Kidney (tissue), 14 donors: ENCODE results near the gene NINJ2. TPM values are rescaled to one million over a fixed set of nuclear protein-coding genes. Genes with fewer than 3 reads are reported as not detected.

ENCODE experiments used
- DNase-seq, 5 donors: peaks; one replicate each; pipeline ENCODE4 v3.0.0-alpha.2; 2013 to 2020
- FAIRE-seq: peaks from 2 replicates; lab custom pipeline; 2012; peaks lifted over from hg19 to GRCh38; lab: Jason Lieb, UNC
- H3K27ac ChIP-seq, 2 donors: one replicate each; pipeline ENCODE4 v1.7.0; 2013; ENCODE audit warnings: low read depth in 2 of 2, low read length in 2 of 2, inconsistent platforms in 1 of 2
- H3K27me3 ChIP-seq: one replicate; pipeline ENCODE4 v1.7.1; 2013; ENCODE audit warnings: low read length, inconsistent platforms; ENCODE audit not compliant: control insufficient read depth, insufficient read depth
- H3K36me3 ChIP-seq, 3 donors: one replicate each; pipeline versions ENCODE4 v1.7.0 to v1.7.1; 2013; ENCODE audit warnings: low read length in 3 of 3, control low read depth in 1 of 3, inconsistent platforms in 1 of 3; ENCODE audit not compliant: insufficient read depth in 3 of 3, control insufficient read depth in 2 of 3
- H3K4me1 ChIP-seq, 3 donors: one replicate each; pipeline versions ENCODE4 v1.7.0 to v1.7.1; 2013; ENCODE audit warnings: low read length in 3 of 3, inconsistent platforms in 1 of 3, low read depth in 1 of 3; ENCODE audit not compliant: control insufficient read depth in 2 of 3, insufficient read depth in 2 of 3
- H3K4me3 ChIP-seq, 3 donors: one replicate each; pipeline versions ENCODE4 v1.7.0 to v1.8.1; 2013; ENCODE audit warnings: low read length in 3 of 3, control low read depth in 1 of 3, inconsistent platforms in 1 of 3
- H3K9ac ChIP-seq, 3 donors: one replicate each; pipeline versions ENCODE4 v1.7.0 to v1.7.1; 2013; ENCODE audit warnings: low read length in 3 of 3, control low read depth in 1 of 3, inconsistent platforms in 1 of 3
- H3K9me3 ChIP-seq, 3 donors: one replicate each; pipeline versions ENCODE4 v1.7.0 to v1.7.1; 2013; ENCODE audit warnings: low read length in 3 of 3, control low read depth in 1 of 3, inconsistent platforms in 1 of 3; ENCODE audit not compliant: control insufficient read depth in 2 of 3, insufficient read depth in 1 of 3
- CTCF ChIP-seq: IDR thresholded peaks from 3 replicates; pipeline ENCODE4 v1.5.1; 2012; ENCODE audit warnings: mild to moderate bottlenecking, moderate library complexity, borderline replicate concordance; ENCODE audit not compliant: insufficient read depth; ENCODE audit errors: extremely low read depth
- intact Hi-C: fragments of 100-400 bp; cut with DNase I; formaldehyde crosslinking; loops from one replicate; pipeline ENCODE4 v1.11.1; 2022
- polyA plus RNA-seq: library from polyadenylated mRNA; stranded (reverse); fragments of 350-450 nt; fragmentation: Illumina TruSeq; extraction: RNeasy Lipid Tissue Mini Kit (QIAGEN cat#74804); gene quantifications from one replicate; pipeline ENCODE4 v1.2.3, GENCODE V29; 2014; ENCODE audit warnings: low read depth, low replicate concordance; ENCODE audit not compliant: insufficient read depth
- total RNA-seq: library from RNA; stranded (reverse); fragmentation: NEBNext Ultra II Directional; extraction: Animal tissue kit (Norgen Biotek cat#: 25700); gene quantifications from one replicate; pipeline ENCODE4 v1.2.1, GENCODE V29; 2021
- donor health status: control.
- donor health status: control.
- donor health status: control.
- donor health status: control.
- donor health status: control.
- donor health status: DM: yes; HTN: yes; CAD: no.
- donor health status: Normal renal cell carcinoma (clear cell type).

The NINJ2 gene
- total and polyA plus RNA-seq, 2 donors from 2014 or later = 0.69 to 2.8 TPM

GRCh38 chr12:681568-682256 is 18.5 kb upstream of the NINJ2 start:
- H3K9ac ChIP-seq = no peak overlapping the region
- intact Hi-C loops = no loop called here
- no peaks in the 10 kb centered on the region for H3K36me3 ChIP-seq
- FAIRE-seq = no peak
- no peak for DNase-seq
- no peaks in the 10 kb centered on the region for H3K4me1 ChIP-seq
- H3K27ac ChIP-seq = no peak overlapping the region
- TF ChIP-seq CTCF = no peak
- no peaks in the 10 kb centered on the region for H3K27me3 ChIP-seq
- H3K4me3 ChIP-seq = no peak overlapping the region
- H3K9me3 ChIP-seq = no peaks in the 10 kb centered on the region

GRCh38 chr12:678747-679712 is 15.8 kb upstream of the NINJ2 start:
- Histone ChIP-seq H3K36me3 (no peaks in the 10 kb centered on the region), H3K9me3 (no peaks in the 10 kb centered on the region), H3K4me1 (no peaks in the 10 kb centered on the region), H3K4me3 (no peak overlapping the region), H3K9ac (no peak overlapping the region), H3K27me3 (no peaks in the 10 kb centered on the region), H3K27ac (no peak overlapping the region)
- FAIRE-seq (no peak), DNase-seq (no peak)
- TF ChIP-seq CTCF = no peak
- intact Hi-C loops = no loop called here

- DNase-seq = no peak
- Histone ChIP-seq H3K27me3 (no peaks in the 10 kb centered on the region), H3K36me3 (no peaks in the 10 kb centered on the region), H3K9me3 (no peaks in the 10 kb centered on the region), H3K4me3 (no peak overlapping the region), H3K4me1 (no peaks in the 10 kb centered on the region), H3K9ac (no peak overlapping the region), H3K27ac (no peak overlapping the region)
- FAIRE-seq = no peak
- intact Hi-C loops = no loop called here
- TF ChIP-seq CTCF = no peak
Observed at GRCh38 chr12:675562-675961, 12.3 kb upstream of the NINJ2 start.
